Hepatocyte (in vitro differentiated cells): Measurements from ENCODE around the gene KIR3DL2. TPM values are rescaled to one million over a fixed set of nuclear protein-coding genes. Genes with fewer than 3 reads are reported as not detected.
"Not testable (repeated sequence)": the region's sequence is repeated elsewhere in the genome, so short reads cannot be mapped to it uniquely, and the experiment has no call there.

Experiments used
- DNase-seq: peaks from one replicate; pipeline ENCODE4 v3.0.0-alpha.2; 2016; ENCODE audit warnings: low spot score
- H2AFZ ChIP-seq: fragments of 200-600 bp; sonication (generic); 2 replicates; pipeline ENCODE4 v1.6.0; 2016; ENCODE audit warnings: antibody characterized with exemption, mild to moderate bottlenecking
- H3K27ac ChIP-seq: fragments of 200-600 bp; sonication (generic); 2 replicates; pipeline ENCODE4 v1.5.1; 2016; ENCODE audit warnings: mild to moderate bottlenecking
- H3K27me3 ChIP-seq: fragments of 200-600 bp; sonication (generic); 2 replicates; pipeline ENCODE4 v1.6.1; 2016
- H3K36me3 ChIP-seq: fragments of 200-600 bp; sonication (generic); replicated peaks from 2 replicates; pipeline ENCODE4 v1.5.1; 2016; ENCODE audit warnings: low read depth; ENCODE audit not compliant: insufficient read depth
- H3K4me1 ChIP-seq: fragments of 200-600 bp; sonication (generic); 2 replicates; pipeline ENCODE4 v1.5.1; 2016; ENCODE audit warnings: mild to moderate bottlenecking, moderate library complexity; ENCODE audit not compliant: insufficient read depth
- H3K4me2 ChIP-seq: fragments of 200-600 bp; sonication (generic); 2 replicates; pipeline ENCODE4 v1.6.0; 2016
- H3K4me3 ChIP-seq: fragments of 200-600 bp; sonication (generic); 2 replicates; pipeline ENCODE4 v1.5.1; 2016; ENCODE audit warnings: mild to moderate bottlenecking
- H3K79me2 ChIP-seq: fragments of 200-600 bp; sonication (generic); 2 replicates; pipeline ENCODE4 v1.6.0; 2017; ENCODE audit warnings: mild to moderate bottlenecking
- H3K9me2 ChIP-seq: fragments of 200-600 bp; sonication (generic); replicated peaks from 2 replicates; pipeline ENCODE4 v1.6.0; 2017; ENCODE audit warnings: mild to moderate bottlenecking; ENCODE audit not compliant: insufficient read depth
- H3K9me3 ChIP-seq: fragments of 200-600 bp; sonication (generic); 2 replicates; pipeline ENCODE4 v1.5.1; 2016; ENCODE audit warnings: low read depth, mild to moderate bottlenecking
- H4K20me1 ChIP-seq: fragments of 200-600 bp; sonication (generic); 2 replicates; pipeline ENCODE4 v1.6.0; 2016; ENCODE audit warnings: mild to moderate bottlenecking; ENCODE audit not compliant: insufficient read depth, poor library complexity, severe bottlenecking
- EZH2 ChIP-seq: fragments of 200-600 bp; sonication (generic); IDR thresholded peaks from 2 replicates; pipeline ENCODE4 v1.6.1; 2016; ENCODE audit warnings: antibody characterized with exemption, mild to moderate bottlenecking, borderline replicate concordance
- EZH2phosphoT487 ChIP-seq: fragments of 200-600 bp; sonication (generic); IDR thresholded peaks from one replicate; pipeline ENCODE4 v1.6.1; 2018; ENCODE audit warnings: antibody characterized with exemption, mild to moderate bottlenecking, low read depth, moderate library complexity; ENCODE audit not compliant: unreplicated experiment, severe bottlenecking
- WGBS: methylation state at CpG from one replicate; pipeline ENCODE4 v1.1.6; 2016; ENCODE audit warnings: low lambda C conversion rate; ENCODE audit errors: missing lambda C conversion rate; 5-methylcytosine and 5-hydroxymethylcytosine counted together
- polyA plus RNA-seq: library from polyadenylated mRNA; unstranded; fragments of >200 nt; fragmentation: Nextera tagmentation; extraction: Ambion mirVana; gene quantifications from 2 replicates; pipeline ENCODE4 v1.2.1, GENCODE V29; 2016
- small RNA-seq: library from RNA; depleted of rRNA; stranded (forward); fragments of <200 nt; gene quantifications from one replicate; pipeline ENCODE3, GENCODE V24; 2014
- total RNA-seq: library from RNA; depleted of rRNA; stranded (reverse); fragments of >200 nt; gene quantifications from 2 replicates; pipeline ENCODE4 v1.2.3, GENCODE V29; 2014
- TF ChIP-seq, protein P1 (sequence below): fragments of 200-600 bp; sonication (generic); IDR thresholded peaks from 2 replicates; pipeline ENCODE4 v1.5.1; 2016; ENCODE audit warnings: antibody characterized with exemption, mild to moderate bottlenecking; ENCODE audit not compliant: poor library complexity

KIR3DL2 gene
- total and polyA plus RNA-seq, 2 experiments from 2014 or later: not detected

DNA sequence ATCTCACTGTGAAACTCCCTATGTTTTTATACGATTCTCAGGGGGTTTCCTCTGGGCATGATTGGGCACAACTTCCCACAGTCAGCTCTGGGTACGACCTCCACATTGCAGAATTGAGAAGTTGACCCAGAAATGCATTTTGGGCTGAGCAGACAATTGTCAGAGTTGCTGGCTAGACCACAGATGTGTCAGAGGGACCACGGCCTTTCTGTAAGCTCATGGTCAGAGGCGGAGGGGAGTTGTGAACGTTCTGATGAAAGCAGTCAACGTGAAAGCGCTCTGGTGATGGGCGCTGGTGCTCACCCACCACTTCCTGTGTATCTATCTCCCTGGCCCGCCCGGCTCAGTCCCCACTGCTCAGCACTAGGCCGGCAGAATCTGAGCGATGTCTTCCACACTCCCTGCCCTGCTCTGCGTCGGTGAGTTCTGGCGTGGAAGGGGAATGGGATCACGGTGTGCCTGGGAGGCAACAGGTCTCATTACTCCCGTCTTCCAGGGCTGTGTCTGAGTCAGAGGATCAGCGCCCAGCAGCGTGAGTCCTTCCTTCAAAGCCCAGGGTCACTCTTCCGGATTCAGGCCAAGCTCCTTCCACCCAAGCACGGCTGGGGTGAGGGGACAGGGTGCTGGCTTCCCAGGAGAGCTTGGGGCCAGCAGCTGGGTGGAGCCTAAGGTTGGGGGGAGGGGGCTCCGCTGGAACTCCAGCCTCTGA, 55.7 kb downstream of the KIR3DL2 start, which contains the start of gene NCR1:
Gene NCR1 (plus strand): TSS at position 346 of the 709 bp plus-strand sequence. CDS start 40 bp downstream, at position 386.
- H3K4me2 ChIP-seq: no peak within 1 kb of the TSS
- TF ChIP-seq EZH2 (no peak), EZH2phosphoT487 (no peak)
- TF ChIP-seq, protein P1, sequence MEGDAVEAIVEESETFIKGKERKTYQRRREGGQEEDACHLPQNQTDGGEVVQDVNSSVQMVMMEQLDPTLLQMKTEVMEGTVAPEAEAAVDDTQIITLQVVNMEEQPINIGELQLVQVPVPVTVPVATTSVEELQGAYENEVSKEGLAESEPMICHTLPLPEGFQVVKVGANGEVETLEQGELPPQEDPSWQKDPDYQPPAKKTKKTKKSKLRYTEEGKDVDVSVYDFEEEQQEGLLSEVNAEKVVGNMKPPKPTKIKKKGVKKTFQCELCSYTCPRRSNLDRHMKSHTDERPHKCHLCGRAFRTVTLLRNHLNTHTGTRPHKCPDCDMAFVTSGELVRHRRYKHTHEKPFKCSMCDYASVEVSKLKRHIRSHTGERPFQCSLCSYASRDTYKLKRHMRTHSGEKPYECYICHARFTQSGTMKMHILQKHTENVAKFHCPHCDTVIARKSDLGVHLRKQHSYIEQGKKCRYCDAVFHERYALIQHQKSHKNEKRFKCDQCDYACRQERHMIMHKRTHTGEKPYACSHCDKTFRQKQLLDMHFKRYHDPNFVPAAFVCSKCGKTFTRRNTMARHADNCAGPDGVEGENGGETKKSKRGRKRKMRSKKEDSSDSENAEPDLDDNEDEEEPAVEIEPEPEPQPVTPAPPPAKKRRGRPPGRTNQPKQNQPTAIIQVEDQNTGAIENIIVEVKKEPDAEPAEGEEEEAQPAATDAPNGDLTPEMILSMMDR: no peak
- no peaks in the 10 kb centered on the region for H3K9me2 ChIP-seq
- H3K4me3 ChIP-seq: no peak within 1 kb of the TSS
- H4K20me1 ChIP-seq: no peaks in the 10 kb centered on the region
- H3K79me2 ChIP-seq: no peaks in the 10 kb centered on the region
- no peaks in the 10 kb centered on the region for H3K9me3 ChIP-seq
- WGBS: 55% methylated on average over 22 of the region's 22 CpGs
- no peak for DNase-seq
- H3K4me1 ChIP-seq: no peaks in the 10 kb centered on the region
- H2AFZ ChIP-seq: no peak within 1 kb of the TSS
- no peak within 1 kb of the TSS for H3K27ac ChIP-seq
- no peaks in the 10 kb centered on the region for H3K27me3 ChIP-seq
- no peaks in the 10 kb centered on the region for H3K36me3 ChIP-seq

DNA sequence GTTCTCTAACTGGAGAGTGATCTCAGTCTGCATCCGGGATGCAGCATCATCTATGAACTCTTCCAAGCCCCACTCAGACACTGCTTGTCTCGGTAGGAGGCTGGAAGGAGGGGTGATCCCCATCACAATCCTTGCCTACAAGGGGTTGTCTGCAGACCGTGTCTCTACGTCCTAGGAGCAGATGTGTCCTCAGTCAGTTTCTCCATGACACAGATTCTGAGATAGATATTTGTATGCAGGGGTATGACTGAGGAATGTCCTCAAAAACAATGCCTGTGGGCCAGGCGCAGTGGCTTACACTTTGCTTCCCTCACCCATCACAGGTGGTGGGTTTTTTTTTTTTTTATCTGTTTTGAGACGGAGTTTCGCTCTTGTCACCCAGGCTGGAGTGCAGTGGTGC, 56.6 kb downstream of the KIR3DL2 start:
- Histone ChIP-seq H2AFZ (no peak overlapping the region), H3K4me1 (no peaks in the 10 kb centered on the region), H3K9me3 (no peaks in the 10 kb centered on the region), H3K27ac (no peak overlapping the region), H3K4me2 (no peak overlapping the region), H3K79me2 (no peaks in the 10 kb centered on the region), H4K20me1 (no peaks in the 10 kb centered on the region), H3K36me3 (no peaks in the 10 kb centered on the region), H3K9me2 (no peaks in the 10 kb centered on the region), H3K27me3 (no peaks in the 10 kb centered on the region), H3K4me3 (no peak overlapping the region)
- TF ChIP-seq EZH2phosphoT487 (no peak), EZH2 (no peak)
- TF ChIP-seq, protein P1: no peak
- no peak for DNase-seq
- WGBS: 85% methylated on average over 7 of the region's 7 CpGs

DNA sequence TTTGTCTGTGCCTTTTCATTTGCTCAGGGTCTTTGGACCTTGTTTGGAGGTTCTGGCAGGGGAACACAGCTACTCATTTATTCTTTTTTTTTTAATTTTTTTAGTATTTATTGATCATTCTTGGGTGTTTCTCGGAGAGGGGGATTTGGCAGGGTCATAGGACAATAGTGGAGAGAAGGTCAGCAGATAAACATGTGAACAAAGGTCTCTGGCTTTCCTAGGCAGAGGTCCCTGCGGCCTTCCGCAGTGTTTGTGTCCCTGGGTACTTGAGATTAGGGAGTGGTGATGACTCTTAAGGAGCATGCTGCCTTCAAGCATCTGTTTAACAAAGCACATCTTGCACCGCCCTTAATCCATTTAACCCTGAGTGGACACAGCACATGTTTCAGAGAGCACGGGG, 57.7 kb downstream of the KIR3DL2 start:
- WGBS: 57% methylated on average over 5 of the region's 5 CpGs
- H3K79me2 ChIP-seq: not testable (repeated sequence)

More for the DNA sequence above, 57.7 kb downstream of the KIR3DL2 start:
- not testable (repeated sequence) for H3K27me3 ChIP-seq, H3K36me3 ChIP-seq, H3K4me1 ChIP-seq, H3K9me3 ChIP-seq, DNase-seq, H3K4me3 ChIP-seq, H3K4me2 ChIP-seq, H3K9me2 ChIP-seq, H2AFZ ChIP-seq, H4K20me1 ChIP-seq, H3K27ac ChIP-seq

Small RNAs within 50 kb of the gene (small RNA-seq; reads per million reads assigned to genes)
- gene RNU6-222P: 0.09 reads per million

Other genes with a start within 250 kb of the KIR3DL2 start
- not detected in 2 replicates for gene LILRB1, start 220.0 kb upstream of the KIR3DL2 start, total RNA-seq
- not detected in 2 replicates for gene LILRB1, start 220.0 kb upstream of the KIR3DL2 start, polyA plus RNA-seq
- gene LILRB4, start 187.5 kb upstream of the KIR3DL2 start, total RNA-seq: not detected in 2 replicates
- gene LILRB4, start 187.5 kb upstream of the KIR3DL2 start, polyA plus RNA-seq: not detected in 2 replicates
- not detected in 2 replicates for gene KIR3DL3, start 126.0 kb upstream of the KIR3DL2 start, total RNA-seq
- gene KIR3DL3, start 126.0 kb upstream of the KIR3DL2 start, polyA plus RNA-seq: not detected in 2 replicates
- not detected in 2 replicates for gene KIR2DL3, start 111.9 kb upstream of the KIR3DL2 start, total RNA-seq
- gene KIR2DL3, start 111.9 kb upstream of the KIR3DL2 start, polyA plus RNA-seq: not detected in 2 replicates
- gene KIR2DL1, start 80.7 kb upstream of the KIR3DL2 start, total RNA-seq: not detected in 2 replicates
- gene KIR2DL1, start 80.7 kb upstream of the KIR3DL2 start, polyA plus RNA-seq: not detected in 2 replicates
- not detected in 2 replicates for gene KIR2DL4, start 46.8 kb upstream of the KIR3DL2 start, total RNA-seq
- not detected in 2 replicates for gene KIR2DL4, start 46.8 kb upstream of the KIR3DL2 start, polyA plus RNA-seq
- gene KIR3DL1, start 34.0 kb upstream of the KIR3DL2 start, total RNA-seq: not detected in 2 replicates
- gene KIR3DL1, start 34.0 kb upstream of the KIR3DL2 start, polyA plus RNA-seq: not detected in 2 replicates
- gene KIR2DS4, start 17.8 kb upstream of the KIR3DL2 start, total RNA-seq: not detected in 2 replicates
- gene KIR2DS4, start 17.8 kb upstream of the KIR3DL2 start, polyA plus RNA-seq: not detected in 2 replicates
- gene FCAR, start 23.8 kb downstream of the KIR3DL2 start, total RNA-seq: not detected in 2 replicates
- 0.41 TPM in 1 of 2 replicates, not detected in the other for gene FCAR, start 23.8 kb downstream of the KIR3DL2 start, polyA plus RNA-seq
- 0.44 TPM in 1 of 2 replicates, not detected in the other for gene NCR1, start 55.7 kb downstream of the KIR3DL2 start, total RNA-seq
- gene NCR1, start 55.7 kb downstream of the KIR3DL2 start, polyA plus RNA-seq: not detected in 2 replicates
- gene NLRP7, start 97.1 kb downstream of the KIR3DL2 start, total RNA-seq: not detected in 2 replicates
- not detected in 2 replicates for gene NLRP7, start 97.1 kb downstream of the KIR3DL2 start, polyA plus RNA-seq
- 37.1 and 40.2 TPM in 2 replicates for gene NLRP2, start 115.9 kb downstream of the KIR3DL2 start, total RNA-seq
- gene NLRP2, start 115.9 kb downstream of the KIR3DL2 start, polyA plus RNA-seq: 16.5 and 22.1 TPM in 2 replicates
- gene GP6, start 187.8 kb downstream of the KIR3DL2 start, total RNA-seq: 0.07 TPM in 1 of 2 replicates, not detected in the other
- 0.24 and 0.93 TPM in 2 replicates for gene GP6, start 187.8 kb downstream of the KIR3DL2 start, polyA plus RNA-seq
- 14.5 and 17.3 TPM in 2 replicates for gene RDH13, start 212.7 kb downstream of the KIR3DL2 start, total RNA-seq
- gene RDH13, start 212.7 kb downstream of the KIR3DL2 start, polyA plus RNA-seq: 17.7 and 21.9 TPM in 2 replicates
- 20.5 and 25.7 TPM in 2 replicates for gene EPS8L1, start 225.4 kb downstream of the KIR3DL2 start, total RNA-seq
- gene EPS8L1, start 225.4 kb downstream of the KIR3DL2 start, polyA plus RNA-seq: 33.8 and 49.6 TPM in 2 replicates